ENCODE results near the gene ANKRD1.
"Not testable (repeated sequence)": the region's sequence is repeated elsewhere in the genome, so short reads cannot be mapped to it uniquely, and the experiment has no call there.

ANKRD1 gene

DNA sequence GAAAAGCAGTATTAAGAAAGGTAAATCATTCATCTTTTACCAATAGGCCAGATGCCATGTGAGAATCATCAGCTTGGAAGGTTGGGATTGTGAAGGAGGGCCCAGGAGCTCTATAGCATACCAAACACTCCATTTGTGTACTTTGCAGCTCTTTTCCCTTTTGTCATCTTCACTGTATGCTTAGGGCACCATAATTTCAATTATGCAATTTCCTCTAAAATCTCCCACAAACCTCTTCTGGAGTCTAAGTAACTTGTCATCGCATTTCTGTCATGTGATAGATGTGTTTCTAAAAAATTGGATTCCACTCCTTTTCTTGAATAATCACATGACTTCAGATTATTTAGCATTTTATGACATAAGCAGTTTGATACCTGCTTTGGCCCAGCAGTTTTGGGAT is 31.3 kb downstream of the ANKRD1 start:
- H3K4me3 ChIP-seq (ENCODE audit: low read depth, low read length) = no peak overlapping the region
- TF ChIP-seq, protein P1, sequence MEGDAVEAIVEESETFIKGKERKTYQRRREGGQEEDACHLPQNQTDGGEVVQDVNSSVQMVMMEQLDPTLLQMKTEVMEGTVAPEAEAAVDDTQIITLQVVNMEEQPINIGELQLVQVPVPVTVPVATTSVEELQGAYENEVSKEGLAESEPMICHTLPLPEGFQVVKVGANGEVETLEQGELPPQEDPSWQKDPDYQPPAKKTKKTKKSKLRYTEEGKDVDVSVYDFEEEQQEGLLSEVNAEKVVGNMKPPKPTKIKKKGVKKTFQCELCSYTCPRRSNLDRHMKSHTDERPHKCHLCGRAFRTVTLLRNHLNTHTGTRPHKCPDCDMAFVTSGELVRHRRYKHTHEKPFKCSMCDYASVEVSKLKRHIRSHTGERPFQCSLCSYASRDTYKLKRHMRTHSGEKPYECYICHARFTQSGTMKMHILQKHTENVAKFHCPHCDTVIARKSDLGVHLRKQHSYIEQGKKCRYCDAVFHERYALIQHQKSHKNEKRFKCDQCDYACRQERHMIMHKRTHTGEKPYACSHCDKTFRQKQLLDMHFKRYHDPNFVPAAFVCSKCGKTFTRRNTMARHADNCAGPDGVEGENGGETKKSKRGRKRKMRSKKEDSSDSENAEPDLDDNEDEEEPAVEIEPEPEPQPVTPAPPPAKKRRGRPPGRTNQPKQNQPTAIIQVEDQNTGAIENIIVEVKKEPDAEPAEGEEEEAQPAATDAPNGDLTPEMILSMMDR (IDR thresholded peaks at IDR 0.05; ENCODE audit: borderline replicate concordance, insufficient read depth, low read depth, low read length) = no peak

DNA sequence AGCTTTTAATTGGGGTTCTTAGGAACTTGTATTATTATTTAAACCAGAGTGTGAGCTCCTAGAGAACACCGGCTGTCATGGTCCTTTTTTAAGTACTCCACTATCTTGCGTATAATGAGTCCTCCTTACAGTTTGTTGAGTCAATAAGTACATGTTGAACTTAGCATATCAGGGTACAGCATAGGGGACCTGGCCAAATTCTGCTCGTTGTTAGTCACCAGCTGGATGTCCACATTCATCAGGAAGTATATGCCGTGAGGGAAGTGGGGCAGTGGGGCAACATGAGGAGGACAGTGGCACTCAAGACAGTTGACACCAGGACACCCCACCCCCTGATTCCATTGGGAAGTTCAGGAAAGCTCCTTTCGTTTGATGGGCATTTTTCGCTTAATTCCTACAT is 32.5 kb downstream of the ANKRD1 start:
- TF ChIP-seq, protein P1 (IDR thresholded peaks at IDR 0.05; ENCODE audit: borderline replicate concordance, insufficient read depth, low read depth, low read length) = no peak
- H3K4me3 ChIP-seq (ENCODE audit: low read depth, low read length) = no peak overlapping the region

DNA sequence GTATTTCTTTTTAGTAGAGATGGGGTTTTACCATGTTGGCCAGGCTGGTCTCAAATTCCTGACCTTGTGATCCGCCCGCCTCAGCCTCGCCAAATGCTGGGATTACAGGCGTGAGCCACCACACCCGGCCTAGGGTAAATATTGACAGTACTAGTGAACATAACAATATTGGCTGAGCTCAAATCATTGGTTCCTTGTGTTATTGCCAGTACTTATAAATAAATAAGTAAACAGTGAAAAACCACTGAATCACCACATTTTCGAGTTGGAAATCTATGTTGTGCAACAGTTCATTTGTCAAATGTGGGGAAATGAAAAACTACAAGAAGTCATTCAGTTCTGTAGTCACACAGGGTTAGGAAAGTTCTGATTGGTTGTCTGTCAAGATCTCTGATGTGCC is 33.3 kb downstream of the ANKRD1 start:
- no peak overlapping the region for H3K4me3 ChIP-seq (ENCODE audit: low read depth, low read length)
- TF ChIP-seq, protein P1 (IDR thresholded peaks at IDR 0.05; ENCODE audit: borderline replicate concordance, insufficient read depth, low read depth, low read length) = no peak

DNA sequence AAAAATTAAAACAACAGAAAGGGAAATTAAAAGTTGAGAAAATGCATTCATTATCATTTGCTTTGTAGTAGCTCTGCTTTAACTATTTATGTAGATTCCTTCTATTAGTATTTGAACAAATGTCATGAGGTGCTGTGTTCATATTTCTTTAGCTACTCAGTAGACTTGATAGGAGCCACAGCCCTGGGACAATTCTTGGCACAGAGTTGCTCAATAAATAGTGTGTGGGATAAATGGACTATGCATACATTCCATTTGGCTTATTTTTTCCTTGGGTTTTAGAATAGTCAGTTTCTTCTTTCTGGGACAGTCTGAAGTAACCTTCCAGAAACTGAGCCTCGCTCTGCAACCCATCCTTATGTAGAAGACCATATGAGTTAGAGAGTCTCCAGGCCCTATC is 35.7 kb downstream of the ANKRD1 start:
- TF ChIP-seq, protein P1 (IDR thresholded peaks at IDR 0.05; ENCODE audit: borderline replicate concordance, insufficient read depth, low read depth, low read length) = no peak
- H3K4me3 ChIP-seq (ENCODE audit: low read depth, low read length) = no peak overlapping the region

DNA sequence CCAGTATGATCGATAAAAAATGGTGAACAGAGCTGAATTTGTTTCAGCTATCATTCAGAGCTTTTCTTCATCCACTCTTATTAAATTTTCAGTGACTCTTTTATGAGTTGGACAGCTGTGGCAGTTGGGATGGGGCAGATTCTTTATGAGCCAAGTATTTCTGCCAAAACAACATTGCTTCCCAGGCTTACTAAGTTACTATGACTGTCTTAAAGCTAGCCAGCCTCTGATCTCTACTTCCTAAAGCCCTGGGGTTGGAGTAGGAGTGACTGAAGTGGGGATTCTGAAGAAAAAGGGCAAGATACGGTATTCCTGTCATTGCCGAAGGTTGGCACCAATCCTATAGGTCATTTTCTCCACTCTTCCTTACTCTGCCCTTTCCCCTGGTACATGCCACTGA is 36.5 kb downstream of the ANKRD1 start:
- TF ChIP-seq, protein P1 (IDR thresholded peaks at IDR 0.05; ENCODE audit: borderline replicate concordance, insufficient read depth, low read depth, low read length) = no peak

DNA sequence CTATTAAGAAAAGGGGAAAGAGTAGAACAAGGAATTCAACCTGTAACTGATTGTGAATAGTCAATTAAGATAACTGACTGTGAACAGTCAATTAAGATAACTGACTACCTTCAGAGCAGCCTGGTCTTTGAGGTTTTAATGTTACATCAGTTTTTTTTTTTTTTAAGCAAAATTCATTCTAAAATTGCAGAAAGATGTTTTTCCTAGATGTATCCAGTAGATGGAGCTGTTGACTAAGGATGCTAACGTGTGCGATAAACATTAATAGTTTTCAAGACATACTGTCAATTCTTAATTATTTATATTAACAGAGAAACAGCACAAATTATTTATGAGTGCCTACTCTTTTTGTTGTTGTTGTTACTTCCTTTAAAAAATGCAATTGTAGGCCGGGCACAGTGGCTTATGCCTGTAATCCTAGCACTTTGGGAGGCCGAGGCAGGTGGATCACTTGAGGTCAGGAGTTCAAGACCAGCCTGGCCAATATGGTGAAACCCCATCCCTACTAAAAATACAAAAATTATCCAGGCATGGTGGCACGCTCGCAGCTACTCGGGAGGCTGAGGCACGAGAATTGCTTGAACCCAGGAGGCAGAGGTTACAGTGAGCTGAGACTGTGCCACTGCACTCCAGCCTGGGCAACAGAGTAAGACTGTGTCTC is 40.7 kb downstream of the ANKRD1 start:
- H3K4me3 ChIP-seq (ENCODE audit: low read depth, low read length) = not testable (repeated sequence)
- TF ChIP-seq, protein P1 (IDR thresholded peaks at IDR 0.05; ENCODE audit: borderline replicate concordance, insufficient read depth, low read depth, low read length) = 0 out of 2 replicates have a peak, but pooled peaks have one; percentile 33

More for the DNA sequence above, 36.5 kb downstream of the ANKRD1 start:
- H3K4me3 ChIP-seq (ENCODE audit: low read depth, low read length) = no peak overlapping the region

DNA sequence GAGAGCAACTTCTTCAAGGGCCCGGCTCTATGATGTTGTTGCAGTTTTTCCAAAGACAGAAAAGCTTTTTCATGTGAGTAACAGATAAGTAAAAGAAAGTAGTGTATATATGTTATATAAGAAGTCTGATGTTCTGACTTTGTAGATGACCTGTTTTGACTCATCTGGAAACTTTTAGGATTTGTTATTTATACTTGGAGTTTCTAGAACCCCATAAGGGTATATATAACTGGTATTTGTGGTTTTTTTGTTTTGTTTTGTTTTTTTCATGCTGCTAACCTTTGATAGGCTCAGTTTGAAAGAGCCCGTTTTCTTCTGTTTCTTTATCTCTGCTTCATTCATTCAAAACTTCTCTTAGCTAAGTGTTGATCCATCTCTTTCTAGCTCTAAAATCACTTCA is 41.8 kb downstream of the ANKRD1 start:
- TF ChIP-seq, protein P1 (IDR thresholded peaks at IDR 0.05; ENCODE audit: borderline replicate concordance, insufficient read depth, low read depth, low read length) = no peak
- no peak overlapping the region for H3K4me3 ChIP-seq (ENCODE audit: low read depth, low read length)

Measured in GM12875 (cell line).